K562 (cell line): ENCODE data around the gene LITAF. TPM values are rescaled to one million over a fixed set of nuclear protein-coding genes. Genes with fewer than 3 reads are reported as not detected.

Source experiments
- E2F3 ChIP-seq: fragments of 250-450 bp; sonication (Bioruptor Pico); IDR thresholded peaks from 2 replicates; pipeline ENCODE4 v1.4.0; 2020; ENCODE audit warnings: mild to moderate bottlenecking
- KLF13 ChIP-seq: fragments of 450-650 bp; IDR thresholded peaks from 2 replicates; pipeline ENCODE4 v1.6.1; 2016; ENCODE audit warnings: missing genetic modification characterization, low read depth, mild to moderate bottlenecking, missing compliant biosample characterization, moderate library complexity, borderline replicate concordance
- TFAM ChIP-seq: fragments of 250-450 bp; sonication (Bioruptor Pico); conservative IDR thresholded peaks from 2 replicates; pipeline ENCODE4 v1.5.0; 2021; ENCODE audit warnings: mild to moderate bottlenecking, moderate library complexity
- ZNF253 ChIP-seq: fragments of 250-450 bp; sonication (Bioruptor Pico); conservative IDR thresholded peaks from 2 replicates; pipeline ENCODE4 v1.6.1; 2021; ENCODE audit warnings: mild to moderate bottlenecking
- ZNF830 ChIP-seq: fragments of 250-450 bp; sonication (Bioruptor Pico); IDR thresholded peaks from 2 replicates; pipeline ENCODE4 v1.5.0; 2021; ENCODE audit warnings: mild to moderate bottlenecking
- polyA plus RNA-seq, 8 experiments: library from polyadenylated mRNA; depleted of rRNA in 4 of 8; stranded (reverse) in 5 of 8; unstranded in 3 of 8; fragments of >200 nt; fragmentation: Nextera tagmentation in 2 of 8; fragmentation: Illumina TruSeq in 1 of 8; extraction: Ambion mirVana in 2 of 8; extraction: Trizol in 1 of 8; gene quantifications; 2 replicates each; pipeline versions ENCODE4 v1.2.1 to v1.2.3, GENCODE V29; 2011 to 2014; ENCODE audit warnings: inconsistent platforms in 1 of 8, missing spikeins in 1 of 8
- total RNA-seq, 7 experiments: library from RNA; depleted of rRNA in 6 of 7; stranded (reverse); fragments of >200 nt in 6 of 7; fragmentation: Illumina TruSeq in 2 of 7; extraction: Trizol in 2 of 7; gene quantifications; 2 replicates each; pipeline versions ENCODE4 v1.2.1 to v1.2.3, GENCODE V29; 2011 to 2021; ENCODE audit warnings: low replicate concordance in 1 of 7
- TF ChIP-seq, protein P1 (sequence below): fragments of 250-450 bp; sonication (Bioruptor Pico); IDR thresholded peaks from 2 replicates; pipeline ENCODE4 v1.4.0; 2020; ENCODE audit warnings: mild to moderate bottlenecking
- TF ChIP-seq, protein P2 (sequence below): fragments of 450-650 bp; IDR thresholded peaks from 2 replicates; pipeline ENCODE4 v1.6.1; 2016; ENCODE audit warnings: antibody characterized with exemption
- TF ChIP-seq, protein P3 (sequence below): sonication (generic); formaldehyde crosslinking; IDR thresholded peaks from 2 replicates; pipeline ENCODE4 v1.8.0; 2022; ENCODE audit warnings: missing genetic modification reagents, mild to moderate bottlenecking, moderate library complexity, borderline replicate concordance

Gene LITAF
- total and polyA plus RNA-seq, 9 of the 15 experiments (the other 6 are each of a cell fraction or from before 2014, with no cell fraction given) = 4.1 to 17.8 (median 11.9) TPM

DNA sequence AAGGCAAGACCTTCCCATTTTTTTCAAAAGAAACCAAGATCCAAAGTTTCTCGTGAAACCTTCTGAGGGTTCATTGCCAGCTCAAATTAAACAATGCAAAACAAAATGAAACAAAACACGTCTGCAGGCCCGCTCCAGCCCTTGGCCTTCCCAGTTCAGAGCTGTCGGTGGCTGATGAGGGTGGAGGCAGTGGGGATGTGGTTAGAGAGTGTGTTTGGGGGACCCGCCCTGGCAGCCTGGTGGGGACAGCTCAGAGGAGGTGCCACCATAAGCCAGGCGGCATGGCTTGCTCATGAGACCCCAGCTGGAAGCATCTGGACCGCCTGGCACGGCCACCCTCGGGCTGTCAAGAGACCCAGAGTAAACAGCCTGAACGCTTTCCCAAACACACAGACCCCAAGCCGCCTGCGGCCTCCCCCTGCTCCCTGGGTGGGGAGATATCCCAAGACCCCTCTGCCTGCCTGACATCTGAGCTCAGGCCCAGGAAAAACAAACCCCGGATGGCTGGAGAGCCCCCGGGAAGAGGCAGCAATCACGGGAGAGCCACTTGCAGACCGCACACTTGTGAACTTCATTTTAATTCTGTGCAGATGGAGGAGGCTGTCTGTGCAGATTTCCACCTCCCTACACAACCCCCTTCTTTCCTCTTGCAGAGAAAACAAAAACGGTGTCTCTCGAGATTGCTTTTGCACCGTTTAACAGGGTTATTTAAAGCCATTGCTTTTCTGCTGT is 35.4 kb upstream of the LITAF start (continued):
- TF ChIP-seq, protein P1, sequence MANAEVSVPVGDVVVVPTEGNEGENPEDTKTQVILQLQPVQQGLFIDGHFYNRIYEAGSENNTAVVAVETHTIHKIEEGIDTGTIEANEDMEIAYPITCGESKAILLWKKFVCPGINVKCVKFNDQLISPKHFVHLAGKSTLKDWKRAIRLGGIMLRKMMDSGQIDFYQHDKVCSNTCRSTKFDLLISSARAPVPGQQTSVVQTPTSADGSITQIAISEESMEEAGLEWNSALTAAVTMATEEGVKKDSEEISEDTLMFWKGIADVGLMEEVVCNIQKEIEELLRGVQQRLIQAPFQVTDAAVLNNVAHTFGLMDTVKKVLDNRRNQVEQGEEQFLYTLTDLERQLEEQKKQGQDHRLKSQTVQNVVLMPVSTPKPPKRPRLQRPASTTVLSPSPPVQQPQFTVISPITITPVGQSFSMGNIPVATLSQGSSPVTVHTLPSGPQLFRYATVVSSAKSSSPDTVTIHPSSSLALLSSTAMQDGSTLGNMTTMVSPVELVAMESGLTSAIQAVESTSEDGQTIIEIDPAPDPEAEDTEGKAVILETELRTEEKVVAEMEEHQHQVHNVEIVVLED (CRISPR knock-in tag) = no peak
- TF ChIP-seq, protein P2, sequence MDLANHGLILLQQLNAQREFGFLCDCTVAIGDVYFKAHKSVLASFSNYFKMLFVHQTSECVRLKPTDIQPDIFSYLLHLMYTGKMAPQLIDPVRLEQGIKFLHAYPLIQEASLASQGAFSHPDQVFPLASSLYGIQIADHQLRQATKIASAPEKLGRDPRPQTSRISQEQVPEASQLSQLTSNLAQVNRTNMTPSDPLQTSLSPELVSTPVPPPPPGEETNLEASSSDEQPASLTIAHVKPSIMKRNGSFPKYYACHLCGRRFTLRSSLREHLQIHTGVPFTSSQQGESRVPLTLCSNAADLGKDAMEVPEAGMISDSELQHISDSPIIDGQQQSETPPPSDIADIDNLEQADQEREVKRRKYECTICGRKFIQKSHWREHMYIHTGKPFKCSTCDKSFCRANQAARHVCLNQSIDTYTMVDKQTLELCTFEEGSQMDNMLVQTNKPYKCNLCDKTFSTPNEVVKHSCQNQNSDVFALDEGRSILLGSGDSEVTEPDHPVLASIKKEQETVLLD = no peak
- no peak for TF ChIP-seq KLF13 (tag)
- TF ChIP-seq, protein P3, sequence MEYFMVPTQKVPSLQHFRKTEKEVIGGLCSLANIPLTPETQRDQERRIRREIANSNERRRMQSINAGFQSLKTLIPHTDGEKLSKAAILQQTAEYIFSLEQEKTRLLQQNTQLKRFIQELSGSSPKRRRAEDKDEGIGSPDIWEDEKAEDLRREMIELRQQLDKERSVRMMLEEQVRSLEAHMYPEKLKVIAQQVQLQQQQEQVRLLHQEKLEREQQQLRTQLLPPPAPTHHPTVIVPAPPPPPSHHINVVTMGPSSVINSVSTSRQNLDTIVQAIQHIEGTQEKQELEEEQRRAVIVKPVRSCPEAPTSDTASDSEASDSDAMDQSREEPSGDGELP = no peak
- no peak for TF ChIP-seq TFAM (CRISPR knock-in tag)
- TF ChIP-seq ZNF253 (CRISPR knock-in tag) = no peak
- no peak for TF ChIP-seq ZNF830 (CRISPR knock-in tag)
- 0 out of 2 replicates have a peak, but pooled peaks have one; percentile 16 for TF ChIP-seq E2F3 (CRISPR knock-in tag)
